ENCODE data around the gene ASCL5.
A peak's percentile ranks its signal among the peaks of the same experiment; 100 is the strongest.
"Not testable (repeated sequence)": the region's sequence is repeated elsewhere in the genome, so short reads cannot be mapped to it uniquely, and the experiment has no call there.

ASCL5 gene, protein sequence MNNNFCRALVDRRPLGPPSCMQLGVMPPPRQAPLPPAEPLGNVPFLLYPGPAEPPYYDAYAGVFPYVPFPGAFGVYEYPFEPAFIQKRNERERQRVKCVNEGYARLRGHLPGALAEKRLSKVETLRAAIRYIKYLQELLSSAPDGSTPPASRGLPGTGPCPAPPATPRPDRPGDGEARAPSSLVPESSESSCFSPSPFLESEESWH

DNA sequence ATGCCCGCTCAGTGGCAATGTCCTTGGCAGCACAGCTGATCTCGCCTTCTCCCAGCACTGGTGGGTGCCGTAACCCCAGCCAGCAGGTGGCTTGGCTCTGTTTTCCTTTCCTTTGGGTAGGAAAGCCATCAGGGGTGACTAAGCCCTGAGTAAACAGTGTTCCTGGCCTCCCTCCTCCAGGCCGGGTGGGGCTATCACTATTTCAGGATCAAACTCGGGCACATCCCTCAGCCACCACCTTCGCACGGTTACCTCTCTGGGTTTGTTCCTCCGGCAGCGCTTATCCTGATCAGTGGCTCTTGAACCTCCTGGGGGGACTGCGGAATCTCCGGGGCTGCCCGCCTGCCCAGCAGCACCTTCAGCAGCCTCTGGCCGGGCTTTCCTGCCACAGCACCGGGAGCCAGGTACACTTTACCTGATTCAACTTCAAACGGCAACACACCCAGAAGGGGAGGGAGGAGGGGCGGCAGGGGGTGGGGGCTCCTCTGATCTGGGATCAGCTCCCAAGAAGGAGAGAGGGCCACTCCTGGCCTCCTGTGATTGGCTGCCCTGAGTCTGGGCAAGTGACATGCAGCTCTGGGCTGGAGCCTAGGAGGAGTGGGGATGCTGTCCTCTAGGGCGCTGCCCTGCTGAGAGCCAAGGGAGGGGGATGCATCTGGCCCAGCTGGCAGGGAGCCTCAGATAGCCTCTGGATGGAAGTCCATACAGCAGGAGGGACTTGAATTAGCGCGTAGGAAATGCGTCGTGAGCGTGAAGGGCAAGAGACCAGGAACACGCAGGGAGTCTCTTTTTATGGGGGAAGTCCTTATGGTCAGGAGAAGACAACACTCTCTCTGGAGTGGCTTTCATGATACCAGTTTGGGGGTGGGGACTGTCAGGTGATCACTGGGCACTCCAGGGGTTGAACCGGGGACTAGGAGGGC is at the start of gene ASCL5:
TSS of gene ASCL5 (minus strand) at position 353 of the 923 bp plus-strand sequence. CDS start 11,812 bp downstream, outside the sequence.
- peak; percentile 66 for DNase-seq (ENCODE audit: low read depth, low spot score)

DNA sequence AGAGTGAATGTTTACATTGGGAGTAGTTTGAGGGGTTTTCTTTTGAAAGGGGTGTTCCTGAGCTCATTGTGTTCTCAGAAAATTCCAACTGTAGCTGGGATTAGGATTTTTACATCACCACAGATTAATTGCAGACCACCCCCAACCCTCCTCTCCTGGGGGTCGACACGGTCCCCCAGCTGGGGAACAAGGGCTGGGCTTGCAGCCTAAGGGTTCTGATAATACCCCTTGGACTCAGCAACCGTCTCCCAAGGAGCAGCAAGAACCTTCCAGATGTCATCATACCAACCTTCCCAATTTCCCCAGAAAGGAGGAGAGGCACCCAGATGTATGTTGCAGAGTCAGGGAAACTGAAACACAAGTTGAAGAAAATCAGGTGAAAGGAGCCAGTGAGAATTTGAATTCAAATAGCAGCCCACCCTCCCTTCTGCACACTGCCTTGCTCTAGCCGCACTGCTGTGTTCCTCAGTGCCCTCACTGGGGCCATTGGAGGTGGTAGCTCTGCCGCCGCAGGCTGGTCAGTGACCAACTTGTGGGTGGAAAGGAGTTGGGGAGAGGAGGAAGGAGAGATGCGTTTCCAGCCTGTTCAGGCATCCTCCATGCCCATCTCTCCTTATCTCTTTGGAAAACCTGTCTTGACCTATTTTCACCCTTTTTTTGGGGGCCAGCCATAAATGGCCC is 49.0 kb upstream of the ASCL5 start:
- no peak for DNase-seq (ENCODE audit: low read depth, low spot score)

DNA sequence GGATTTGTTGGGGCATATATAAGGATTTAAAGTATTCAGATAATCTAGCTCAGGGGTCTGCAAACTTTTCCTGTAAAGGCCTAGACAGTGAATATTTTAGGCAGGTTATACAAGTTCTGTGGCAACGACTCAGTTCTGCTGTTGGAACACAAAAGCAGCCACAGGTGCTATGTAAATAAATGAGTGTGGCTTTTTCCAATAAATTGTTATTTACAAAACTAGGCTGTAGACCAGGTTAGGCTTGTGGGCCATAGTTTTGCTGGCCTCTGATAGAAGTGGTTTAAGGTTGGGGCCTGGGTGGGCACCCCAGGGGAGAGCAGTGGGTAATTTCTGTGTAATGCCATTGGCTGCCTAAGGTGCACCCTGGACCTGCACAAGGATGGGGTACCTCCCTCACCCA is 46.8 kb upstream of the ASCL5 start:
- DNase-seq (ENCODE audit: low read depth, low spot score) = no peak

DNA sequence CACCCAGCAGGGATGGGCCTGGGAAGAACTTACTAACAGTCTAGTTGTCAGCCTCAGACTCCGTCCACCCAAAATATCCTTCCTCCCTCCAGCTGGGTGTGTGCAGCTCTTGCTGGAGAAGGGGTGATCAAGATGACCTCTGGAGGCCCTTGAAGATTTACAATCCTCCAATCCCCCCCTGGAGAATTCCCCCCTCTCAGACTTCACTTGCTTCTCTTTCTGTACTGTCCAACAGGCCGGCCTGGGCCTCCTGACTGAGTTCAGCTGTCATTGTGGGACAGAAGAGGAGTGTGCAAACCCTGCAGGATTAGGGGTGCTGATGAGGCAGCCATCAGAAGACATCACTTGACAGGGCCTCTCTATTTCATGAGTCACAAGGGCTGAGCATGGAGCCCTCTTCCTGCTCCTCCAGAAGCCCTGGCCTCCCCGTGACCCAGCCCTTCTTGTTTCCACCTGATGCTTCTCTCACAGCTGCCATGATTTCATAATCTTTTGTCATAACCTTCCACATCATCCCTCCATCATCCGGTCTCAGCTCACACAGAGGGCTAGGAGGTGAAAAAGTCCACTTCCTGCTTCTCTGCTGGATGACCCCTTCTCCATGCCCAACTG is 46.1 kb upstream of the ASCL5 start:
- DNase-seq (ENCODE audit: low read depth, low spot score) = no peak

DNA sequence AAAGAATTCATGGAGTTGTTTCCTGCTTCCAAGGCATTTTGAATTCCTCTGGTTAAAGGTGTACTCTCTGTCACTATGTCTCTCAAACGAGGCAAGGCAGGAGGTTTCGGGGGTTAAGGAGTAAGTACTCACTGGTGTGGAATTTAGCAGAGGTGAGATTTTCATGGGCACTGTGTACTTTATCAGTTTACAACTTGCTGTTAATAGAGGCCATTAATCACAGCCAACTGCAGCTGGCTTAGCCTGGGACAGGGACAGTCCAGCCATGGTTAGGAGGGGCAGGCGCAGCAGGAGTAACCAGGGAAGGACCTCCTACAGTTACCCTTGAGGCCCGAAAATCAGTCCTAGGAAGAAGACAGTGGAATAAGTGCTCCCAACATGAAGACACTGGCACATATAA is 45.3 kb upstream of the ASCL5 start:
- no peak for DNase-seq (ENCODE audit: low read depth, low spot score)

DNA sequence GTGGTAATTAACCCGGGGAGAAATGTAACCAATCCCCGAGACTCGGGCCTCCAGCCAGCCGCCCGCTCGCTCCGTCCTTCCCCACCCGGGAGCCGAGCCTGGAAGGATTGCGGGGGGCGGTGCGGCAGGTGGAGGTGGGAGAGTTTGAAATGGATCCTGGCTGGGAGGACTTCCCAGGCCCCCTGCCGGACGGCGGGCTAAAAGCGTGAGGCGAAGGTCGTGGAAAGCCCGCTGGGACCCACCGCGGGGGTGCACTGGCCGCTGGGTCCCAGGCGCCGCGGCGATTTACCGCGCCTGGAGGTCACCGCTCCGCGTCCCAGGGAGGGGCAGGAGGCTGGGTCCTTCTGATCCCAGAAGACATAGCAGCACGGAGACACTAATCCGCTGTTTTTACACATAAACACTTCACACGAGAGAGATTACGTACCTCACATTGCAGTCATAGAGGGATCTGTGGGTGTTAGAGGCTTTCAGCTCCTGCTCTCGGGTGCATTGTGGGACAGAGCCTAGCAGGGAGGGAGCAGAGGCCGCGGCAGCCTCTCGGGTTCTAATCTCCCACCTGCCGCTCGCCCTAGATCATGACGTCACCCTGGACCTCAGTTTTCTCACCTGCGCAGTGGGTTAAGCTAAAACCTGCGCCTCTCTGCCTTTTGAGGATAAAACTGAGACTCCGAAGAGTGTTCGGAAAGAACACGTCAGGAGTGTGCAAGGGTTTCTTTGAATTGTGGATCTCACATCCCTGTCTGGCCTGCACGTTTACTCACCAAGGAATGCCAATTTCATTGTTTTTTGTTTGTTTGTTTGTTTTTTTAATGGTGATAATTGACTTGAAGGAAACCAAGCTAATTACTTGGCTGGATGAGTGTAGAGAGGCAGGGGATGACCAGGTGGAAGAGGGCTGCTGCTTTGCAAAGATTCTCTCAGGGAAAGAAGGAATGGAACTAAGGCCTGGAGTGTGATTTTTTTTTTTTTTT is 44.4 kb upstream of the ASCL5 start:
- peak; percentile 60 for DNase-seq (ENCODE audit: low read depth, low spot score)

DNA sequence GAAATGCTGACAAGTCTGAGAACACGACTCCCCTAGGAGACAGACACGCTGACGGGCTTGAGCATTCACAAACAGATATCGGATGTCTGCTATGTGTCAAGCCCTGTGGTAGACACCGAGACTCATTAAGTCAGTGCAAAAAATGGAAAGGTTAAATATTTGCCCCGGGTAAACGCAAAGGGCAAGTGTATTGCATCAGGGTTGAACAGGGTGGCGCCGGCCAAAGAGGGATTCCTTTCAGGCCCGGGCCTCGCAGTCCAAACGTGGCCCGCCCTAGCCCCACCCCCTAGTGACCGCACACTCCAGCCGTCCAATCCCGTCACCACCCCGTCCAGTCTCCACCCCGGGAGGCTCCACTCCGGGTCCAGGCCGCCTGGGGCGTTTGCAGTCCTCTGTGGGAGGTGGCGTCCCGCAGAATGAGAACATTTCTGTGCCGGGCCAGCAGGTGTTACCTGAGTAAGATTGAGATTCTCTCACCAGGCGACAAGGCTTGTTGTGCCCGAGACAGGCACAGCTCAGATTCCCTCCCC is 43.6 kb upstream of the ASCL5 start:
- peak; percentile 94 for DNase-seq (ENCODE audit: low read depth, low spot score)

DNA sequence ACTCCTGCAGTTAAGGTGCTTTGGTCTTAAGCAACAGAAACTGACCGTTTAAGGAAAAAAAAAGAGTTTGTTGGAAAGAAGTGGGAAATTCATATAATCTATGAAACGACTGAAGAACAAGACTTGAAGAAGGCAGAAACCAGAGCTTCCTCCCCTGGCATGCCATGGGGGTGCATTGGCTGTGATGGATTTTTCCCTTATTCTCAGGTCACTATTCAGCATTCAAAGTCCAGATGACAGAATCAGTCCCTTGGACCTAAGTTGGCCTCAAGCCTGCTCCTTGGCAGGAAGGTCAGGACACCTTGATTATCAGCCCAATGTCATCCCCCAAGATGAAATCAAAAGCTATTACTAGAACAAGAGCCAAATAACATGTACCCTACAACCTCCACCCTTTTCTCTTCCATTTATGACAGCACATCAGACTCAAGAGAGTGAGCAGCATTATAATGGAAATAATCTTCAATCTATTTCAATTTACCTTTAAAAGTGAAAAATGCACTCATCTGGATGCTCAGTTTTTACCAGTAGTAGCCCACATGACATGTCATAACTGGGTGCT is 43.1 kb upstream of the ASCL5 start:
- DNase-seq (ENCODE audit: low read depth, low spot score) = no peak

- DNase-seq (ENCODE audit: low read depth, low spot score) = no peak
These were observed 42.2 kb upstream of the ASCL5 start for GRCh38 chr1:201169203-201169602.

GRCh38 chr1:201167041-201167991 is 40.3 kb upstream of the ASCL5 start:
- no peak for DNase-seq (ENCODE audit: low read depth, low spot score)

GRCh38 chr1:201164645-201165044 is 37.7 kb upstream of the ASCL5 start:
- DNase-seq (ENCODE audit: low read depth, low spot score) = no peak

GRCh38 chr1:201163707-201164106 is 36.7 kb upstream of the ASCL5 start:
- DNase-seq (ENCODE audit: low read depth, low spot score) = no peak

DNA sequence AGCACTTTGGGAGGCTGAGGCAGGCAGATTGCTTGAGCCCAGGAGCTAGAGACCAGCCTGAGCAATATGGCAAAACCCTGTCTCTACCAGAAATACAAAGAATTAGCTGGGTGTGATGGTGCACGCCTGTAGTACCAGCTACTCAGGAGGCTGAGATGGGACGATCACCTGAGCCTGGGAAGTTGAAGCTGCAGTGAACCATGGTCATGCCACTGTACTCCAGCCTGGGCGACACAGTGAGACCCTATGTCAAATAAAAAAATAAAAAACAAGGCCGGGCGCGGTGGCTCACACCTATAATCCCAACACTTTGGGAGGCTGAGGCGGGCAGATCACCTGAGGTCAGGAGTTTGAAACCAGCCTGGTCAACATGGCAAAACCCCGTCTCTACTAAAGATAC is 36.1 kb upstream of the ASCL5 start:
- DNase-seq (ENCODE audit: low read depth, low spot score) = not testable (repeated sequence)

DNA sequence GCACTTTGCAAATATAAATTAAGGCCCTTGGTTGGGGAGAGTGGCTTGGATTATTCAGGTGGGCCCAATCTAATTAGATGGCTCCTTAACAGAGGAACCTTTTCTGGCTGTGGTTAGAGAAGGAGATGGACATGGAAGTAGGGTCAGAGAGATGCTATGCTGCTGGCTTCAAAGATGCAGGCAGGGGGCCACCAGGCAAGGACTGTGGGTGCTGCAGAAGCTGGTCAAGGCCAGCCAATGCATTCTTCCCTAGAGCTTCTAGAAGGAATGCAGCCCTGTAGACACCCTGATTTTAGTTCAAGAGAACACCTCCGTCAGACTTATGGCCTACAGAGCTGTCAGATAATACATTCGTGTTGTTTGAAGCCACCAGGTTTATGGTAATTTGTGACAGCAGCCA is 31.0 kb upstream of the ASCL5 start:
- DNase-seq (ENCODE audit: low read depth, low spot score) = no peak

- no peak for DNase-seq (ENCODE audit: low read depth, low spot score)
These were observed 29.8 kb upstream of the ASCL5 start for GRCh38 chr1:201156819-201157218.

- no peak for DNase-seq (ENCODE audit: low read depth, low spot score)
These were observed 29.4 kb upstream of the ASCL5 start for GRCh38 chr1:201156346-201156745.

DNA sequence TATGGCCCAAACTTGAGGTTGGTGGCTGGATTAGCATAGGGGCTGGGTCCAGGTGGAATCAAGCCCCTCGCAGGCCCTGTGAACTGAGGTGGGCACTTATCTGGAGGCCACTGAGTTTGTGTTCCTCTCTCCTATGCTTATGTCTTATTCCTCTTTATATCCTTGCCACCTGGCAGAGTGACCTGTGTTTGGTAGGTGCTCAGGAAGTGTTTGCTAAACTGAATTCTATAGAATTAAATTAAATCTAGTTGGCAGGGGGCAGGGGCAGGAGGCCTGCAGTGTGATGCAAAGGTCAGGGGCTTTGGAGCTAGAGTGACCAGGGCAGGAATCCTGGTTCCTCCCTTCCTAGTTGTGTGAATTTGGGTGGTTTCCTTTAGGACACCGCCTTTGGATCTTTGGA is 28.4 kb upstream of the ASCL5 start:
- DNase-seq (ENCODE audit: low read depth, low spot score) = no peak

DNA sequence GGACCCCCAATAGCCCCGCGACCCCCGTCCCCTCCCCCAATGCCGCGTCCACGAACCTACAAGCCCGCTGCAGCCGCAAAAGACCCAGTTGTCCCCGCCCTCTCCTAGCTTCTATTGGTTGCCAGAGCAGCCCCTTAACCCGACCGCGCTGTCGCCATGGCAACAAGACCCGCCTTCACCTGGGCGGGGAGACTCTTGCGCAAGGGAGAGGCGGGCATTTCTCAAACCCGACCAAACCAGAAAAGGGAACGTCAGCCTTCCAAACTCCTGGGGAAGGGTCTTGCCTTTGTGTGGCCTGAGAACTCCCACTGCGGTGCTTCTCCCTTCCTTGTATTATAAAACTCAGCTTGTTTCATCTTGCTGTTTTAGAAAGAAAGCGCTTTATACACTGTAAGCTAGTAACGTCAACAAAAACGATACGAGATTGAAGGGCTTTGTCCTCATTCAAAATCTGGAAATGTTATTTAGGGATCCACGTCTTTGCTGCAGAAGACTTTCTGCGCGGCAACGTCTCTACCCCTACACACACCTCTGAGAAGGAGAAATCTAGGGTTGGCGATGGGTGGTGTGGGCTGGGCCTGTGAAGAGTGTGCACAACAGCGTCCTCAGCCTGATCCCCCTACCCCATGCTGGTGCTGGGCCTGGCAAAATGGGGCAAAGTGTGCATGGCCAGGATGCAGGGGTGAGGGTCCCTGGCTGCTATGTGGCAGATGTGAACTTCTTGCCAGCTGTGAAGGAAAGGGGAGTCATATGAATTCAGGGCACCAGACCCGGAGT is 27.6 kb upstream of the ASCL5 start, which contains the start of gene TMEM9:
TSS of gene TMEM9 (minus strand) at position 86 of the 777 bp plus-strand sequence. CDS start 551 bp downstream, outside the sequence.
- peak; percentile 98 for DNase-seq (ENCODE audit: low read depth, low spot score)
